ENCODE data around the gene MGP. TPM values are rescaled to one million over a fixed set of nuclear protein-coding genes. Genes with fewer than 3 reads are reported as not detected.

The MGP gene
- total RNA-seq, 4 donors from 2014 or later = 136 to 2,566 (median 1,232) TPM

GRCh38 chr12:14833952-14834351, 51.7 kb downstream of the MGP start:
- no peak for TF ChIP-seq POLR2A (IDR thresholded peaks at IDR 0.05)
- no peak for TF ChIP-seq CTCF (IDR thresholded peaks at IDR 0.05)
- Histone ChIP-seq H3K4me3 (no peak overlapping the region), H3K4me1 (no peaks in the 10 kb centered on the region), H3K27ac (no peak overlapping the region), H3K9me3 (no peaks in the 10 kb centered on the region), H3K27me3 (no peaks in the 10 kb centered on the region), H3K36me3 (no peaks in the 10 kb centered on the region)
- intact Hi-C loops (cut with DNase I; ENCODE audit: low total_unique reads) = no loop called here
- no peak for DNase-seq

- no peak overlapping the region for H3K4me3 ChIP-seq
- no peaks in the 10 kb centered on the region for H3K4me1 ChIP-seq
- intact Hi-C loops (cut with DNase I; ENCODE audit: low total_unique reads) = no loop called here
- no peak for TF ChIP-seq POLR2A (IDR thresholded peaks at IDR 0.05)
- TF ChIP-seq CTCF (IDR thresholded peaks at IDR 0.05) = no peak
- H3K9me3 ChIP-seq = no peaks in the 10 kb centered on the region
- no peak for DNase-seq
- no peaks in the 10 kb centered on the region for H3K36me3 ChIP-seq
- no peaks in the 10 kb centered on the region for H3K27me3 ChIP-seq
- H3K27ac ChIP-seq = no peak overlapping the region
Observed at GRCh38 chr12:14833336-14833735, 52.3 kb downstream of the MGP start.

Other genes starting within 250 kb of the MGP start
- gene GUCY2C, start 189.3 kb downstream of the MGP start, total RNA-seq = under 1 TPM in 1 of 4 donors, not detected in 3; 0.15 TPM
- gene WBP11, start 82.4 kb downstream of the MGP start, total RNA-seq = 10 to 100 TPM in 3 of 4 donors, 1 to 10 TPM in 1; 9.5 to 44.0 (median 15.3) TPM
- 10 to 100 TPM in 1 of 4 donors, 1 to 10 TPM in 1, under 1 TPM in 2; 0.77 to 16.5 (median 0.95) TPM for gene C12orf60, start 82.2 kb downstream of the MGP start, total RNA-seq
- 1 to 10 TPM in 1 of 4 donors, not detected in 3; 2.9 TPM for gene SMCO3, start 71.7 kb downstream of the MGP start, total RNA-seq
- 1 to 10 TPM in 2 of 4 donors, under 1 TPM in 2; 0.51 to 3.7 (median 1.0) TPM for gene ART4, start 42.3 kb downstream of the MGP start, total RNA-seq
- gene ERP27, start 52.7 kb upstream of the MGP start, total RNA-seq = 1 to 10 TPM in 2 of 4 donors, under 1 TPM in 1, not detected in 1; 0.61 to 2.6 (median 1.5) TPM
- 100 to 1,000 TPM in 1 of 4 donors, 10 to 100 TPM in 3; 28.4 to 175 (median 59.9) TPM for gene ARHGDIB, start 75.7 kb upstream of the MGP start, total RNA-seq
- gene PDE6H, start 87.2 kb upstream of the MGP start, total RNA-seq = not detected